ENCODE data around the gene CMKLR1.

Gene CMKLR1

GRCh38 chr12:108312073-108312659 lies 26.9 kb downstream of the CMKLR1 start:
- TF ChIP-seq CTCF (IDR thresholded peaks at IDR 0.05; ENCODE audit: insufficient read depth, low read depth, low read length, missing control alignments): no peak
- DNase-seq (ENCODE audit: low read depth): no peak
- no peak overlapping the region for H3K4me3 ChIP-seq (ENCODE audit: low read depth, low read length)

GRCh38 chr12:108311605-108312004 lies 27.5 kb downstream of the CMKLR1 start:
- no peak for DNase-seq (ENCODE audit: low read depth)
- H3K4me3 ChIP-seq (ENCODE audit: low read depth, low read length): no peak overlapping the region
- no peak for TF ChIP-seq CTCF (IDR thresholded peaks at IDR 0.05; ENCODE audit: insufficient read depth, low read depth, low read length, missing control alignments)

GRCh38 chr12:108310489-108310888 lies 28.6 kb downstream of the CMKLR1 start:
- TF ChIP-seq CTCF (IDR thresholded peaks at IDR 0.05; ENCODE audit: insufficient read depth, low read depth, low read length, missing control alignments): no peak
- no peak overlapping the region for H3K4me3 ChIP-seq (ENCODE audit: low read depth, low read length)
- no peak for DNase-seq (ENCODE audit: low read depth)

DNA sequence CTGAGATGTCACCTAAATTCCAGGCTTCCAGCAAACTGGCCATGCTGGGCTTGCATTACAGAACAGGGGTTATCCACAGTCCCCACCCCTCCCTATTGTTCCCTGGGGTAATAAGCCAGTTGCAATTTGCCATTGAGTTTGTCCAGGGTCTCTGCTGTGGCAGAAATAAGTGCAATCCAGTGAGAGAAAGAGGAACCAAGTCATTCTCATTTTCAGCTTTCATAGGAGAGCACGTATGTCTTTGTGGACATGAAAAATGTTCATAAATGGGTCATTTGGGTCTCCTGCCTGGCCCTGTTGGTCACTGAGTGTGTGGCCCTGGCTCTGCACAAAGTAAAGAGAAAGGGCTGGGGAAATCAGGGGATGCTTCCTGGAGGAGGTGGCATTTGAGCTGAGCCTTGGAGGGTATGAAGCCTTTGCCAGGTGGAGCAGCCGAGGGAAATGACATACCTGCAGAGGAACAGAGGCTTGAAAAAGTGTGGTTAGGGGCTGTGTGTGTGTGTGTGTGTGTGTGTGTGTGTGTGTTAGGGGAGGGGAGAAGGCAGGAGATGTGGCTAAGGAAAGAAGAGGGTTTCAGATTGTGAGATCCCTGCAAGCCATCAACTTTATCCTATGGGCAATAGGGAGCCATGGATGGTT lies 29.3 kb downstream of the CMKLR1 start:
- no peak for TF ChIP-seq CTCF (IDR thresholded peaks at IDR 0.05; ENCODE audit: insufficient read depth, low read depth, low read length, missing control alignments)
- DNase-seq (ENCODE audit: low read depth): peak; percentile 49
- no peak overlapping the region for H3K4me3 ChIP-seq (ENCODE audit: low read depth, low read length)

GRCh38 chr12:108308395-108309085 lies 30.6 kb downstream of the CMKLR1 start:
- no peak for TF ChIP-seq CTCF (IDR thresholded peaks at IDR 0.05; ENCODE audit: insufficient read depth, low read depth, low read length, missing control alignments)
- DNase-seq (ENCODE audit: low read depth): no peak

GRCh38 chr12:108307006-108307405 lies 32.1 kb downstream of the CMKLR1 start:
- DNase-seq (ENCODE audit: low read depth): peak; percentile 63
- H3K4me3 ChIP-seq (ENCODE audit: low read depth, low read length): no peak overlapping the region

More at GRCh38 chr12:108308395-108309085, 30.6 kb downstream of the CMKLR1 start:
- no peak overlapping the region for H3K4me3 ChIP-seq (ENCODE audit: low read depth, low read length)

More at GRCh38 chr12:108307006-108307405, 32.1 kb downstream of the CMKLR1 start:
- no peak for TF ChIP-seq CTCF (IDR thresholded peaks at IDR 0.05; ENCODE audit: insufficient read depth, low read depth, low read length, missing control alignments)

Measured in GM12865 (cell line).